Upper lobe of left lung (tissue), 6 donors: ENCODE results near the gene MYLK2. TPM values are rescaled to one million over a fixed set of nuclear protein-coding genes. Genes with fewer than 3 reads are reported as not detected.

Source experiments
- ATAC-seq, 2 donors: fragments of 200-7000 bp; cut with Tn5 transposase; one replicate each; pipeline ENCODE4 v1.9.1; 2022; ENCODE audit warnings: mild to moderate bottlenecking in 2 of 2, moderate library complexity in 2 of 2; ENCODE audit not compliant: low FRiP score in 2 of 2
- DNase-seq, 2 donors: peaks; one replicate each; pipeline ENCODE4 v3.0.0-alpha.2; 2019 to 2020
- H3K27ac ChIP-seq, 4 donors: fragments of 200-600 bp; sonication (generic); one replicate each; pipeline ENCODE4 v1.5.1; 2016 to 2019
- H3K27me3 ChIP-seq, 4 donors: fragments of 200-600 bp; sonication (generic); one replicate each; pipeline ENCODE4 v1.5.1; 2017 to 2019
- H3K36me3 ChIP-seq, 4 donors: fragments of 200-600 bp; sonication (generic); one replicate each; pipeline ENCODE4 v1.5.1; 2016 to 2019
- H3K4me1 ChIP-seq, 4 donors: fragments of 200-600 bp; sonication (generic); one replicate each; pipeline ENCODE4 v1.5.1; 2018 to 2019
- H3K4me3 ChIP-seq, 4 donors: fragments of 200-600 bp; sonication (generic); one replicate each; pipeline ENCODE4 v1.5.1; 2017 to 2019; ENCODE audit warnings: mild to moderate bottlenecking in 2 of 4, moderate library complexity in 1 of 4
- H3K9me3 ChIP-seq, 4 donors: fragments of 200-600 bp; sonication (generic); one replicate each; pipeline ENCODE4 v1.5.1; 2018 to 2019
- CTCF ChIP-seq, 6 experiments: fragments of 450-650 bp in 4 of 6; fragments of 200-600 bp in 2 of 6; sonication (generic) in 2 of 6; IDR thresholded peaks; one replicate each; pipeline ENCODE4 v1.5.1; 2016 to 2019; ENCODE audit warnings: antibody characterized with exemption in 6 of 6
- EP300 ChIP-seq, 4 donors: sonication (generic); formaldehyde crosslinking; IDR thresholded peaks; one replicate each; pipeline ENCODE4 v1.5.1; 2017; ENCODE audit warnings: antibody characterized with exemption in 4 of 4, control low read depth in 2 of 4
- POLR2A ChIP-seq, 4 donors: fragments of 450-650 bp; IDR thresholded peaks; one replicate each; pipeline ENCODE4 v1.5.1; 2016 to 2017; ENCODE audit warnings: antibody characterized with exemption in 4 of 4, mild to moderate bottlenecking in 2 of 4
- POLR2AphosphoS5 ChIP-seq, 2 donors: sonication (generic); formaldehyde crosslinking; IDR thresholded peaks; one replicate each; pipeline ENCODE4 v1.5.1; 2017; ENCODE audit warnings: antibody characterized with exemption in 2 of 2
- WGBS, 2 donors: methylation state at CpG; one replicate each; pipeline ENCODE4 v1.1.5; 2017 to 2018; 5-methylcytosine and 5-hydroxymethylcytosine counted together
- total RNA-seq, 6 donors: library from RNA; depleted of rRNA in 4 of 6; stranded (reverse); fragments of >200 nt in 4 of 6; gene quantifications; one replicate each; pipeline versions ENCODE4 v1.1.0 to v1.2.1, GENCODE V29; 2016 to 2021
- donor health status: DM: no; HTN: no; CAD: no; lungs with moderate emphysema.
- donor health status: DM: no; HTN: yes; CAD: no; lungs with severe emphysema.

MYLK2 gene
- total RNA-seq, 6 donors from 2014 or later, result not detected

GRCh38 chr20:31869942-31870725, 51.0 kb downstream of the MYLK2 start, which contains the start of the genes DUSP15 and TTLL9:
Gene DUSP15 (minus strand): TSS chr20:31870527. CDS start chr20:31870337, 190 bp downstream.
Gene TTLL9 (plus strand): TSS chr20:31870634. CDS start chr20:31871127, 493 bp downstream.
- H3K27me3 ChIP-seq, result peaks cover 0 to 12% (median 4%) of the 10 kb centered on the region in 4 donors
- H3K4me1 ChIP-seq, result peaks cover 9 to 21% (median 18%) of the 10 kb centered on the region in 4 donors
- H3K36me3 ChIP-seq, result no peaks in the 10 kb centered on the region
- ATAC-seq (peak; percentile 69 to 88), DNase-seq (peak; percentile 60 to 91)
- TF ChIP-seq CTCF (IDR thresholded peaks at IDR 0.05) (no peak), POLR2AphosphoS5 (IDR thresholded peaks at IDR 0.05) (no peak), POLR2A (IDR thresholded peaks at IDR 0.05) (peak in 1 of 4 donors; percentile 28), EP300 (IDR thresholded peaks at IDR 0.05) (no peak)
- no peaks in the 10 kb centered on the region for H3K9me3 ChIP-seq
- peak within 1 kb of the TSS in 3 of 4 donors; percentile 49 to 76 (median 62) for H3K27ac ChIP-seq
- 1 to 2% methylated on average over 5 to 35 of the region's 80 CpGs for WGBS, 2 donors
- peak within 1 kb of the TSS; percentile 73 to 92 (median 78) for H3K4me3 ChIP-seq

- Histone ChIP-seq H3K4me3 (peak overlapping the region; percentile 73 to 92 (median 78)), H3K27ac (peak overlapping the region in 3 of 4 donors; percentile 49 to 76 (median 62)), H3K36me3 (no peaks in the 10 kb centered on the region), H3K4me1 (peaks cover 9 to 21% (median 18%) of the 10 kb centered on the region in 4 donors), H3K27me3 (peaks cover 0 to 12% (median 4%) of the 10 kb centered on the region in 4 donors), H3K9me3 (no peaks in the 10 kb centered on the region)
- TF ChIP-seq EP300 (IDR thresholded peaks at IDR 0.05), result no peak
- TF ChIP-seq POLR2A (IDR thresholded peaks at IDR 0.05), result no peak
- no peak for TF ChIP-seq POLR2AphosphoS5 (IDR thresholded peaks at IDR 0.05)
- no peak for TF ChIP-seq CTCF (IDR thresholded peaks at IDR 0.05)
- peak in 1 of 2 donors; percentile 16 for ATAC-seq
- 10 to 20% methylated on average over 8 to 21 of the region's 24 CpGs for WGBS, 2 donors
- DNase-seq, result no peak
Measured at GRCh38 chr20:31870726-31871617, 51.8 kb downstream of the MYLK2 start.

- no peaks in the 10 kb centered on the region for H3K9me3 ChIP-seq
- H3K4me1 ChIP-seq, result peaks cover 9 to 21% (median 18%) of the 10 kb centered on the region in 4 donors
- WGBS, 2 donors, result 87 to 100% methylated on average over 1 of the region's 1 CpG
- H3K27ac ChIP-seq, result no peak overlapping the region
- peaks cover 0 to 12% (median 4%) of the 10 kb centered on the region in 4 donors for H3K27me3 ChIP-seq
- H3K4me3 ChIP-seq, result no peak overlapping the region
- no peak for TF ChIP-seq POLR2A (IDR thresholded peaks at IDR 0.05)
- no peak for TF ChIP-seq EP300 (IDR thresholded peaks at IDR 0.05)
- no peak for TF ChIP-seq POLR2AphosphoS5 (IDR thresholded peaks at IDR 0.05)
- no peak for TF ChIP-seq CTCF (IDR thresholded peaks at IDR 0.05)
- no peak for DNase-seq
- no peaks in the 10 kb centered on the region for H3K36me3 ChIP-seq
- ATAC-seq, result no peak
Measured at GRCh38 chr20:31871618-31871954, 52.4 kb downstream of the MYLK2 start.

GRCh38 chr20:31872406-31872805, 53.2 kb downstream of the MYLK2 start:
- Histone ChIP-seq H3K4me3 (no peak overlapping the region), H3K27ac (no peak overlapping the region), H3K4me1 (peaks cover 9 to 21% (median 18%) of the 10 kb centered on the region in 4 donors), H3K9me3 (no peaks in the 10 kb centered on the region), H3K36me3 (no peaks in the 10 kb centered on the region), H3K27me3 (peaks cover 0 to 12% (median 4%) of the 10 kb centered on the region in 4 donors)
- WGBS, 2 donors, result 76% methylated on average over 6 of the region's 6 CpGs
- DNase-seq (no peak), ATAC-seq (no peak)
- TF ChIP-seq POLR2AphosphoS5 (IDR thresholded peaks at IDR 0.05) (no peak), EP300 (IDR thresholded peaks at IDR 0.05) (no peak), POLR2A (IDR thresholded peaks at IDR 0.05) (no peak), CTCF (IDR thresholded peaks at IDR 0.05) (no peak)
